A549 (cell line): ENCODE results near the gene TFG. TPM values are rescaled to one million over a fixed set of nuclear protein-coding genes. Genes with fewer than 3 reads are reported as not detected.
A peak's percentile ranks its signal among the peaks of the same experiment; 100 is the strongest.

Experiments
- ATAC-seq, 2 experiments: fragments of 200-7000 bp in 1 of 2; fragments of >200 bp in 1 of 2; cut with Nextera tagmentation in 1 of 2; cut with Tn5 transposase in 1 of 2; 3 replicates each; pipeline versions ENCODE4 v1.8.0 to v1.9.1; 2018 to 2020; ENCODE audit warnings: mild to moderate bottlenecking in 1 of 2, moderate library complexity in 1 of 2
- CTCF ChIA-PET: fragments of 300-600 bp; sonication (Branson Sonifier 250); formaldehyde crosslinking; extraction: SDS; loops from one replicate; lab custom pipeline; 2021; ENCODE audit warnings: antibody characterized with exemption, inconsistent platforms; lab: Yijun Ruan, JAX
- POLR2A ChIA-PET: fragments of 350-600 bp; formaldehyde crosslinking; extraction: SDS; loops from one replicate; lab custom pipeline; 2021; ENCODE audit warnings: antibody characterized with exemption, inconsistent platforms; lab: Yijun Ruan, JAX
- DNase-seq, 2 experiments: peaks; one replicate each; pipeline versions ENCODE4 v3.0.0 to v3.0.0-alpha.2; 2011 to 2016; ENCODE audit warnings: low read depth in 1 of 2, low spot score in 1 of 2
- FAIRE-seq: peaks from 2 replicates; lab custom pipeline; 2011; peaks lifted over from hg19 to GRCh38; lab: Jason Lieb, UNC
- H3K27ac ChIP-seq, 2 experiments: fragments of >200 bp; sonication (Bioruptor Twin); formaldehyde crosslinking; 3 replicates each; pipeline ENCODE4 v1.5.1; 2016 to 2017
- H3K4me1 ChIP-seq: fragments of >200 bp; sonication (Bioruptor Twin); formaldehyde crosslinking; 3 replicates; pipeline ENCODE4 v1.6.1; 2016
- H3K4me2 ChIP-seq: fragments of >200 bp; sonication (Bioruptor Twin); formaldehyde crosslinking; 3 replicates; pipeline ENCODE4 v1.6.1; 2016
- H3K4me3 ChIP-seq: fragments of >200 bp; sonication (Bioruptor Twin); formaldehyde crosslinking; 3 replicates; pipeline ENCODE4 v1.5.1; 2016
- H3K9me3 ChIP-seq: fragments of >200 bp; sonication (Bioruptor Twin); formaldehyde crosslinking; 3 replicates; pipeline ENCODE4 v1.6.1; 2016
- BCL3 ChIP-seq: fragments of >200 bp; sonication (Bioruptor Twin); formaldehyde crosslinking; IDR thresholded peaks from 3 replicates; pipeline ENCODE4 v1.6.1; 2016
- CBX8 ChIP-seq: fragments of 200-600 bp; sonication (generic); IDR thresholded peaks from 2 replicates; pipeline ENCODE4 v1.6.1; 2016
- CEBPB ChIP-seq, 2 experiments: fragments of >200 bp in 1 of 2; sonication (Bioruptor Twin) in 1 of 2; formaldehyde crosslinking in 1 of 2; IDR thresholded peaks; 2 replicates each; pipeline ENCODE4 v1.6.1; 2012 to 2016
- CHD2 ChIP-seq: fragments of 150-350 bp; IDR thresholded peaks from 2 replicates; pipeline ENCODE4 v1.6.1; 2014; ENCODE audit warnings: low read length; ENCODE audit not compliant: partially characterized antibody
- EHMT2 ChIP-seq: fragments of 200-600 bp; sonication (generic); IDR thresholded peaks from 2 replicates; pipeline ENCODE4 v1.6.1; 2016; ENCODE audit warnings: antibody characterized with exemption, low read depth, mild to moderate bottlenecking, moderate library complexity
- FOXS1 ChIP-seq: fragments of 250-450 bp; sonication (Bioruptor Pico); IDR thresholded peaks from 2 replicates; pipeline ENCODE4 v1.5.0; 2020; ENCODE audit warnings: mild to moderate bottlenecking, moderate library complexity
- HOXA7 ChIP-seq: fragments of 250-450 bp; sonication (Bioruptor Pico); IDR thresholded peaks from 2 replicates; pipeline ENCODE4 v1.5.0; 2020; ENCODE audit warnings: mild to moderate bottlenecking, moderate library complexity
- KDM1A ChIP-seq: fragments of 200-600 bp; sonication (generic); IDR thresholded peaks from 2 replicates; pipeline ENCODE4 v1.6.1; 2016; ENCODE audit warnings: low read depth, mild to moderate bottlenecking
- MAFK ChIP-seq: fragments of 450-650 bp; IDR thresholded peaks from 2 replicates; pipeline ENCODE4 v1.6.1; 2014; ENCODE audit not compliant: partially characterized antibody
- MAZ ChIP-seq: fragments of 150-350 bp; IDR thresholded peaks from 2 replicates; pipeline ENCODE4 v1.6.1; 2014; ENCODE audit warnings: antibody characterized with exemption, low read depth, low read length, borderline replicate concordance
- NR3C1 ChIP-seq: fragments of >200 bp; sonication (Bioruptor Twin); formaldehyde crosslinking; IDR thresholded peaks from 3 replicates; pipeline ENCODE4 v1.6.1; 2017
- POLR2A ChIP-seq: IDR thresholded peaks from 2 replicates; pipeline ENCODE4 v1.6.1; 2012; ENCODE audit warnings: mild to moderate bottlenecking, low read length
- POLR2AphosphoS2 ChIP-seq: conservative IDR thresholded peaks from 2 replicates; pipeline ENCODE4 v1.6.1; 2012; ENCODE audit warnings: low read length, improper control_type of control experiment, inconsistent platforms
- RFX5 ChIP-seq: fragments of 450-650 bp; IDR thresholded peaks from 2 replicates; pipeline ENCODE4 v1.7.1; 2014; ENCODE audit warnings: antibody characterized with exemption, mild to moderate bottlenecking, moderate library complexity
- SMC3 ChIP-seq: fragments of >200 bp; sonication (Bioruptor Twin); formaldehyde crosslinking; IDR thresholded peaks from 3 replicates; pipeline ENCODE4 v1.6.1; 2018; ENCODE audit warnings: inconsistent platforms
- SREBF2 ChIP-seq: fragments of 450-650 bp; IDR thresholded peaks from 2 replicates; pipeline ENCODE4 v1.6.1; 2014; ENCODE audit warnings: mild to moderate bottlenecking, moderate library complexity
- USF2 ChIP-seq: fragments of 450-650 bp; IDR thresholded peaks from 2 replicates; pipeline ENCODE4 v1.6.1; 2014; ENCODE audit warnings: antibody characterized with exemption
- ZFP36 ChIP-seq: fragments of 450-650 bp; IDR thresholded peaks from 2 replicates; pipeline ENCODE4 v1.6.1; 2014; ENCODE audit warnings: borderline replicate concordance; ENCODE audit not compliant: partially characterized antibody
- ZSCAN20 ChIP-seq: fragments of 250-450 bp; sonication (Bioruptor Pico); IDR thresholded peaks from 2 replicates; pipeline ENCODE4 v1.8.0; 2022; ENCODE audit warnings: mild to moderate bottlenecking, moderate library complexity
- WGBS: methylation state at CpG from one replicate; pipeline ENCODE4 v1.1.6; 2017; ENCODE audit errors: missing lambda C conversion rate; 5-methylcytosine and 5-hydroxymethylcytosine counted together
- polyA plus RNA-seq, 4 experiments: library from polyadenylated mRNA; depleted of rRNA in 3 of 4; stranded (reverse); fragments of >200 nt; fragmentation: RNase III in 1 of 4; extraction: RNeasy Plus Mini Kit Qiagen cat#74134 plus additional on column Dnase treatment in 1 of 4; gene quantifications; 2 replicates in 3 of 4; 3 replicates in 1 of 4; pipeline ENCODE4 v1.2.3, GENCODE V29; 2011 to 2017
- TF ChIP-seq, protein P1 (sequence below): IDR thresholded peaks from 2 replicates; pipeline ENCODE4 v1.6.1; 2012
- TF ChIP-seq, protein P2 (sequence below): IDR thresholded peaks from 2 replicates; pipeline ENCODE4 v1.6.1; 2012
- TF ChIP-seq, protein P3 (sequence below): fragments of 150-350 bp; IDR thresholded peaks from 2 replicates; pipeline ENCODE4 v1.6.1; 2014; ENCODE audit warnings: low read depth, mild to moderate bottlenecking, low read length
- TF ChIP-seq, protein P4 (sequence below): IDR thresholded peaks from 2 replicates; pipeline ENCODE4 v1.6.1; 2012; ENCODE audit warnings: low read depth, borderline replicate concordance

The TFG gene
- polyA plus RNA-seq, 2 of the 4 experiments (the other 2 are of a cell fraction), result 135 to 153 TPM

DNA sequence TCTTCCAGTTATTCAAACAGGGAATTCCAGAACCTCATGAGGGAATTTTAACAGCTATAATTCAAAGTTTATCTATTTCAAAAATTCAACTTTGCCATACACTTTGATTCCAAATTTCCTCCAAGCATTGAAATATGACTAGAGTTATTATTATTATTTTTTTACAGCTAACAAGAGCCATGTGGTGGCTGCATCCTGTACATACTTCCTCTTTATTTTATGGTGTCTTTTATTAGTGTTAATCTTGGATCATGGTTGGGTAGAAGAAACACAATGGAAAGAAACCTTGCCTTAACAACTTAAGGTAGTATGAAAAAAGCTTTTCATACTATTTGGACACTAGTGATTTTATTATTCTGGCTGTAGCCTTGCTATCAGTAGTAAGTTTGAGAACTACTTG is 52.7 kb downstream of the TFG start:
- ChIA-PET CTCF (no interaction called here), POLR2A (no interaction called here)
- no peak for TF ChIP-seq SMC3
- TF ChIP-seq, all 56 proteins: peak for 0
- FAIRE-seq (no peak), ATAC-seq (no peak), DNase-seq (no peak)
- Histone ChIP-seq H3K9me3 (no peaks in the 10 kb centered on the region), H3K4me3 (no peak overlapping the region), H3K4me1 (no peaks in the 10 kb centered on the region), H3K27ac (no peak overlapping the region), H3K4me2 (no peak overlapping the region)

DNA sequence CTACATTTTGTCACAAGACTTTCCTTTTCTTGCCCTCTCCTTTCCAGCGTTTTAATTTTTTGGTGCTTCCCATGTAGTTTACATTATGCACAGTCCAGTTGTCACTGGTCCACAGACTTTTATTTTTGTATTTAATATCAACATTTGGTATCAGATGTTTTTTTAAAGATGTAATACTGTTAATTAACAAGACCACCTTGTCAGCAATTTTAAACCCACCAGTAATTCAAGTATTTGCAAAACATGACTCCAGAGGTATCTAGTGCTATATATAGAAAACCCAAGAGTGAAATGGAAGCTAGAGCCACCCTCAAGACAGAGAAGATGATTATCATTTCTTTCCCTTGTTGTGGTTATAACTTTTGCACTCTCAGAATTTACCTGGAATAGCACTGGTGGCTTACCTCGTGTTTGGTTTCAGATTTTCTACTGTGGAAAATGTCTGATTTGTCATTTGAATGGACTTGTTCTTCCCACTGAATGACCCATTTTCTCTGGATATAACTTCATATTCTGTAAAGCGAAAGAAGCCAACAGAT is 56.2 kb downstream of the TFG start:
- no peaks in the 10 kb centered on the region for H3K4me1 ChIP-seq
- WGBS, result 64% methylated on average over 3 of the region's 3 CpGs
- POLR2A ChIA-PET, result no interaction called here
- no peak for ATAC-seq
- FAIRE-seq, result no peak
- no peak for DNase-seq
- CTCF ChIA-PET, result no interaction called here
- TF ChIP-seq MAFK (peak; percentile 50), CHD2 (no peak), HOXA7 (CRISPR knock-in tag) (no peak)
- TF ChIP-seq, protein P1, sequence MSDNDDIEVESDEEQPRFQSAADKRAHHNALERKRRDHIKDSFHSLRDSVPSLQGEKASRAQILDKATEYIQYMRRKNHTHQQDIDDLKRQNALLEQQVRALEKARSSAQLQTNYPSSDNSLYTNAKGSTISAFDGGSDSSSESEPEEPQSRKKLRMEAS, result no peak
- TF ChIP-seq, all 56 proteins: peak for 1
- no peaks in the 10 kb centered on the region for H3K9me3 ChIP-seq
- no peak overlapping the region for H3K4me3 ChIP-seq
- H3K27ac ChIP-seq, result no peak overlapping the region
- H3K4me2 ChIP-seq, result no peak overlapping the region

DNA sequence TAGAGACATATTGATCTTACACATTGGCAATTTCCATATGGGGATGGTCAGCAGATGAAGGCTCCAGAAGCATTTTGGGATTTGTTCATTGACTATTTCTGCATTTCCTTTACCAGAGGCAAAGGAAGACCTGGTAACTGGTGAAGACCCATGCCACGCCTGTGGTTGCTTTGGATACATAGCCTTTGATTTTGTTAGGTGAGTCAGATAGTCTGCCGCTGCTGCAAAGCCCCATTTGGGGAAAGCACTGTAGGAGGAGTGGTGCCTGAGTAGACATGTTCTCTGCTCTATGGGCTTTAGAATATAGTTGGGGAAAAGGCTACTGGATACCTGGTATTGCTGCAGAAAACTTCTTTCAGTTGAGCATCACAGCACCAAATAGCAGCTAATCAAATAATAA is 56.8 kb downstream of the TFG start:
- FAIRE-seq, result no peak
- TF ChIP-seq KDM1A, result no peak
- no peak for TF ChIP-seq POLR2AphosphoS2
- TF ChIP-seq FOXS1 (CRISPR knock-in tag), result no peak
- no peak for TF ChIP-seq BCL3
- no peak for TF ChIP-seq ZFP36
- no peak for TF ChIP-seq ZSCAN20 (CRISPR knock-in tag)
- TF ChIP-seq, protein P2, sequence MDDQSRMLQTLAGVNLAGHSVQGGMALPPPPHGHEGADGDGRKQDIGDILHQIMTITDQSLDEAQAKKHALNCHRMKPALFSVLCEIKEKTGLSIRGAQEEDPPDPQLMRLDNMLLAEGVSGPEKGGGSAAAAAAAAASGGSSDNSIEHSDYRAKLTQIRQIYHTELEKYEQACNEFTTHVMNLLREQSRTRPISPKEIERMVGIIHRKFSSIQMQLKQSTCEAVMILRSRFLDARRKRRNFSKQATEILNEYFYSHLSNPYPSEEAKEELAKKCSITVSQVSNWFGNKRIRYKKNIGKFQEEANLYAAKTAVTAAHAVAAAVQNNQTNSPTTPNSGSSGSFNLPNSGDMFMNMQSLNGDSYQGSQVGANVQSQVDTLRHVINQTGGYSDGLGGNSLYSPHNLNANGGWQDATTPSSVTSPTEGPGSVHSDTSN, result no peak
- no peak for TF ChIP-seq CEBPB (IDR thresholded peaks at IDR 0.05)
- no peak for TF ChIP-seq POLR2A
- TF ChIP-seq NR3C1, result no peak
- TF ChIP-seq, protein P3, sequence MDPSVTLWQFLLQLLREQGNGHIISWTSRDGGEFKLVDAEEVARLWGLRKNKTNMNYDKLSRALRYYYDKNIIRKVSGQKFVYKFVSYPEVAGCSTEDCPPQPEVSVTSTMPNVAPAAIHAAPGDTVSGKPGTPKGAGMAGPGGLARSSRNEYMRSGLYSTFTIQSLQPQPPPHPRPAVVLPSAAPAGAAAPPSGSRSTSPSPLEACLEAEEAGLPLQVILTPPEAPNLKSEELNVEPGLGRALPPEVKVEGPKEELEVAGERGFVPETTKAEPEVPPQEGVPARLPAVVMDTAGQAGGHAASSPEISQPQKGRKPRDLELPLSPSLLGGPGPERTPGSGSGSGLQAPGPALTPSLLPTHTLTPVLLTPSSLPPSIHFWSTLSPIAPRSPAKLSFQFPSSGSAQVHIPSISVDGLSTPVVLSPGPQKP, result no peak
- TF ChIP-seq CBX8, result no peak
- no peak for TF ChIP-seq MAZ
- no peak for TF ChIP-seq USF2
- TF ChIP-seq, protein P4, sequence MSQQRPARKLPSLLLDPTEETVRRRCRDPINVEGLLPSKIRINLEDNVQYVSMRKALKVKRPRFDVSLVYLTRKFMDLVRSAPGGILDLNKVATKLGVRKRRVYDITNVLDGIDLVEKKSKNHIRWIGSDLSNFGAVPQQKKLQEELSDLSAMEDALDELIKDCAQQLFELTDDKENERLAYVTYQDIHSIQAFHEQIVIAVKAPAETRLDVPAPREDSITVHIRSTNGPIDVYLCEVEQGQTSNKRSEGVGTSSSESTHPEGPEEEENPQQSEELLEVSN, result no peak
- TF ChIP-seq RFX5, result no peak
- no peak for TF ChIP-seq SREBF2
- no peak for TF ChIP-seq EHMT2
- H3K27ac ChIP-seq, result no peak overlapping the region
- WGBS, result 64% methylated on average over 2 of the region's 2 CpGs
- no peaks in the 10 kb centered on the region for H3K9me3 ChIP-seq
- no peak overlapping the region for H3K4me2 ChIP-seq
- no peak overlapping the region for H3K4me3 ChIP-seq
- POLR2A ChIA-PET, result no interaction called here
- CTCF ChIA-PET, result no interaction called here
- ATAC-seq, result no peak
- no peak for DNase-seq
- H3K4me1 ChIP-seq, result no peaks in the 10 kb centered on the region
